Left lung (tissue), 10 donors: ENCODE measurements around the gene KIAA0408. TPM values are rescaled to one million over a fixed set of nuclear protein-coding genes. Genes with fewer than 3 reads are reported as not detected.
"Not testable (repeated sequence)": the region's sequence is repeated elsewhere in the genome, so short reads cannot be mapped to it uniquely, and the experiment has no call there.

Experiments used
- ATAC-seq: fragments of 200-7000 bp; cut with Tn5 transposase; one replicate; pipeline ENCODE4 v1.9.1; 2020; ENCODE audit warnings: moderate library complexity
- DNase-seq, 4 donors: peaks; one replicate each; pipeline ENCODE4 v3.0.0-alpha.2; 2013 to 2020
- H3K27ac ChIP-seq, 2 donors: fragments of 200-600 bp; sonication (generic) in 1 of 2; one replicate each; pipeline versions ENCODE4 v1.5.0 to v1.8.0; 2020 to 2021
- H3K27me3 ChIP-seq, 2 donors: fragments of 200-600 bp; sonication (generic) in 1 of 2; one replicate each; pipeline versions ENCODE4 v1.5.0 to v1.8.0; 2020 to 2021
- H3K36me3 ChIP-seq, 2 donors: fragments of 200-600 bp; sonication (generic) in 1 of 2; one replicate each; pipeline versions ENCODE4 v1.5.0 to v1.8.0; 2020 to 2021
- H3K4me1 ChIP-seq, 2 donors: fragments of 200-600 bp; one replicate each; pipeline ENCODE4 v1.8.0; 2021
- H3K4me3 ChIP-seq, 2 donors: fragments of 200-600 bp; sonication (generic) in 1 of 2; one replicate each; pipeline versions ENCODE4 v1.5.0 to v1.8.0; 2020 to 2021; ENCODE audit warnings: mild to moderate bottlenecking in 1 of 2
- H3K9me3 ChIP-seq, 2 donors: fragments of 200-600 bp; sonication (generic) in 1 of 2; one replicate each; pipeline versions ENCODE4 v1.5.0 to v1.8.0; 2020 to 2021
- CTCF ChIP-seq, 2 donors: fragments of 200-600 bp; sonication (generic) in 1 of 2; IDR thresholded peaks; one replicate each; pipeline versions ENCODE4 v1.5.0 to v1.8.0; 2021; ENCODE audit warnings: antibody characterized with exemption in 2 of 2
- intact Hi-C, 2 donors: fragments of 100-400 bp; cut with DNase I; formaldehyde crosslinking; loops; one replicate each; pipeline versions ENCODE4 v1.11.2 to v1.14.2; 2022
- polyA plus RNA-seq, 6 donors: library from polyadenylated mRNA; unstranded; fragments of 120-200 nt; gene quantifications; one replicate each; pipeline ENCODE4 v1.2.1, GENCODE V29; 2013; ENCODE audit not compliant: insufficient read length in 6 of 6
- total RNA-seq, 2 donors: library from RNA; stranded (reverse); fragmentation: NEBNext Ultra II Directional; extraction: Animal tissue kit (Norgen Biotek cat#: 25700); gene quantifications; one replicate each; pipeline ENCODE4 v1.2.1, GENCODE V29; 2021
- donor health status: DM: no; HTN: yes; CAD: no.
- donor health status: DM: no; HTN: no; CAD: no.

The KIAA0408 gene
- total and polyA plus RNA-seq, 8 donors: 19.1 to 53.4 (median 39.5) TPM

GRCh38 chr6:127439718-127440117, 19.5 kb downstream of the KIAA0408 start:
- intact Hi-C loops: no loop called here
- no peaks in the 10 kb centered on the region for H3K27me3 ChIP-seq
- no peaks in the 10 kb centered on the region for H3K36me3 ChIP-seq
- no peak overlapping the region for H3K4me3 ChIP-seq
- H3K9me3 ChIP-seq: no peaks in the 10 kb centered on the region
- ATAC-seq (no peak), DNase-seq (no peak)
- no peak for TF ChIP-seq CTCF (IDR thresholded peaks at IDR 0.05)
- H3K4me1 ChIP-seq: no peaks in the 10 kb centered on the region
- H3K27ac ChIP-seq: no peak overlapping the region

- no peak overlapping the region for H3K27ac ChIP-seq
- no peaks in the 10 kb centered on the region for H3K27me3 ChIP-seq
- TF ChIP-seq CTCF (IDR thresholded peaks at IDR 0.05): no peak
- H3K9me3 ChIP-seq: no peaks in the 10 kb centered on the region
- DNase-seq (no peak), ATAC-seq (no peak)
- intact Hi-C loops: no loop called here
- H3K4me1 ChIP-seq: no peaks in the 10 kb centered on the region
- no peak overlapping the region for H3K4me3 ChIP-seq
- no peaks in the 10 kb centered on the region for H3K36me3 ChIP-seq
Measured at GRCh38 chr6:127436578-127437110, 22.5 kb downstream of the KIAA0408 start.

GRCh38 chr6:127435626-127436220, 23.5 kb downstream of the KIAA0408 start:
- intact Hi-C loops: no loop called here
- Histone ChIP-seq H3K27ac (no peak overlapping the region), H3K27me3 (no peaks in the 10 kb centered on the region), H3K36me3 (no peaks in the 10 kb centered on the region), H3K4me3 (no peak overlapping the region), H3K9me3 (no peaks in the 10 kb centered on the region), H3K4me1 (no peaks in the 10 kb centered on the region)
- no peak for TF ChIP-seq CTCF (IDR thresholded peaks at IDR 0.05)
- DNase-seq: no peak
- no peak for ATAC-seq

GRCh38 chr6:127434651-127435050, 24.5 kb downstream of the KIAA0408 start:
- ATAC-seq: no peak
- Histone ChIP-seq H3K4me1 (no peaks in the 10 kb centered on the region), H3K9me3 (no peaks in the 10 kb centered on the region), H3K36me3 (no peaks in the 10 kb centered on the region), H3K27ac (no peak overlapping the region), H3K4me3 (no peak overlapping the region), H3K27me3 (no peaks in the 10 kb centered on the region)
- no peak for DNase-seq
- intact Hi-C loops: no loop called here
- no peak for TF ChIP-seq CTCF (IDR thresholded peaks at IDR 0.05)

GRCh38 chr6:127428562-127428961, 30.6 kb downstream of the KIAA0408 start:
- intact Hi-C loops, H3K27me3 ChIP-seq, DNase-seq, ATAC-seq, H3K36me3 ChIP-seq, H3K9me3 ChIP-seq, H3K4me1 ChIP-seq, H3K27ac ChIP-seq, H3K4me3 ChIP-seq: not testable (repeated sequence)

- H3K36me3 ChIP-seq: no peaks in the 10 kb centered on the region
- H3K9me3 ChIP-seq: peaks cover 0 to 6% of the 10 kb centered on the region in 2 donors
- TF ChIP-seq CTCF (IDR thresholded peaks at IDR 0.05): no peak
- H3K27ac ChIP-seq: no peak overlapping the region
- intact Hi-C loops: no loop called here
- DNase-seq: no peak
- peaks cover 0 to 10% of the 10 kb centered on the region in 2 donors for H3K4me1 ChIP-seq
- H3K27me3 ChIP-seq: no peaks in the 10 kb centered on the region
- ATAC-seq: no peak
- no peak overlapping the region for H3K4me3 ChIP-seq
Measured at GRCh38 chr6:127423921-127424320, 35.3 kb downstream of the KIAA0408 start.

GRCh38 chr6:127421164-127421563, 38.0 kb downstream of the KIAA0408 start:
- intact Hi-C loops: not testable (repeated sequence)

More at GRCh38 chr6:127421164-127421563, 38.0 kb downstream of the KIAA0408 start:
- peaks cover 0 to 10% of the 10 kb centered on the region in 2 donors for H3K4me1 ChIP-seq
- not testable (repeated sequence) for H3K9me3 ChIP-seq, H3K36me3 ChIP-seq, H3K27ac ChIP-seq, H3K27me3 ChIP-seq, ATAC-seq, DNase-seq, H3K4me3 ChIP-seq
